ENCODE data around the gene MMP12.

DNA sequence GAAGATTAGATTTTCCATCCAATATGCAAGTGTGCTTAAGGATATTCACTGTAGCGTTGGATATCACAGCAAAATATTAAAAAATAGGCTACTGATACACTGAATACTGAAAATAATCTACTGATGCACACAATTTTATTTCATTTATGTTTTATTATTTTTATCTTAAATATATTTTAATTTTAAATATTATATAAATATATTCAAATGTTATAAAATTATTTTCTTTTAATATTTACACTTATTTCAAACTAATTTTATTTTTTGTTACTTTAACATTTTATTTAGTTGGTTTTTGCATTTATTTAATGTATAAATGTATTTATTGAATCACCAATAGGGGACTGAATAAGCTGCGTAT is 43.7 kb downstream of the MMP12 start:
- TF ChIP-seq, protein P1, sequence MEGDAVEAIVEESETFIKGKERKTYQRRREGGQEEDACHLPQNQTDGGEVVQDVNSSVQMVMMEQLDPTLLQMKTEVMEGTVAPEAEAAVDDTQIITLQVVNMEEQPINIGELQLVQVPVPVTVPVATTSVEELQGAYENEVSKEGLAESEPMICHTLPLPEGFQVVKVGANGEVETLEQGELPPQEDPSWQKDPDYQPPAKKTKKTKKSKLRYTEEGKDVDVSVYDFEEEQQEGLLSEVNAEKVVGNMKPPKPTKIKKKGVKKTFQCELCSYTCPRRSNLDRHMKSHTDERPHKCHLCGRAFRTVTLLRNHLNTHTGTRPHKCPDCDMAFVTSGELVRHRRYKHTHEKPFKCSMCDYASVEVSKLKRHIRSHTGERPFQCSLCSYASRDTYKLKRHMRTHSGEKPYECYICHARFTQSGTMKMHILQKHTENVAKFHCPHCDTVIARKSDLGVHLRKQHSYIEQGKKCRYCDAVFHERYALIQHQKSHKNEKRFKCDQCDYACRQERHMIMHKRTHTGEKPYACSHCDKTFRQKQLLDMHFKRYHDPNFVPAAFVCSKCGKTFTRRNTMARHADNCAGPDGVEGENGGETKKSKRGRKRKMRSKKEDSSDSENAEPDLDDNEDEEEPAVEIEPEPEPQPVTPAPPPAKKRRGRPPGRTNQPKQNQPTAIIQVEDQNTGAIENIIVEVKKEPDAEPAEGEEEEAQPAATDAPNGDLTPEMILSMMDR (IDR thresholded peaks at IDR 0.05; ENCODE audit: low read depth, low read length): no peak
- TF ChIP-seq POLR2A (IDR thresholded peaks at IDR 0.05; ENCODE audit: extremely low read depth, insufficient read length) (no peak), MYC (IDR thresholded peaks at IDR 0.05; ENCODE audit: low read depth, low read length) (no peak)
- TF ChIP-seq, protein P2, sequence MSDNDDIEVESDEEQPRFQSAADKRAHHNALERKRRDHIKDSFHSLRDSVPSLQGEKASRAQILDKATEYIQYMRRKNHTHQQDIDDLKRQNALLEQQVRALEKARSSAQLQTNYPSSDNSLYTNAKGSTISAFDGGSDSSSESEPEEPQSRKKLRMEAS (IDR thresholded peaks at IDR 0.05; ENCODE audit: low read depth, low read length): no peak

Measured in NB4 (cell line).